Stimulated activated CD4-positive, alpha-beta T cell treated with anti-CD3 and anti-CD28 coated beads, Interleukin-15, amount 100 ng/mL, for 24 hours (primary cell): ENCODE results near the gene FIBCD1.
"Not testable (repeated sequence)": the region's sequence is repeated elsewhere in the genome, so short reads cannot be mapped to it uniquely, and the experiment has no call there.

Source experiments
- DNase-seq: peaks from one replicate; pipeline ENCODE4 v3.0.0-alpha.2; 2020

The FIBCD1 gene

GRCh38 chr9:130921300-130921988, 17.6 kb downstream of the FIBCD1 start:
- no peak for DNase-seq

GRCh38 chr9:130920762-130921299, 18.2 kb downstream of the FIBCD1 start:
- no peak for DNase-seq

- DNase-seq: no peak
Measured at GRCh38 chr9:130920233-130920632, 18.8 kb downstream of the FIBCD1 start.

GRCh38 chr9:130919559-130920145, 19.4 kb downstream of the FIBCD1 start:
- DNase-seq: no peak

- no peak for DNase-seq
Measured at GRCh38 chr9:130918826-130919558, 20.1 kb downstream of the FIBCD1 start.

GRCh38 chr9:130918101-130918825, 20.8 kb downstream of the FIBCD1 start:
- no peak for DNase-seq

- no peak for DNase-seq
Measured at GRCh38 chr9:130917168-130917960, 21.7 kb downstream of the FIBCD1 start.

- no peak for DNase-seq
Measured at GRCh38 chr9:130915096-130915447, 24.0 kb downstream of the FIBCD1 start.

- DNase-seq: no peak
Measured at GRCh38 chr9:130914417-130915095, 24.5 kb downstream of the FIBCD1 start.

GRCh38 chr9:130913599-130914416, 25.2 kb downstream of the FIBCD1 start:
- no peak for DNase-seq

GRCh38 chr9:130912932-130913598, 26.0 kb downstream of the FIBCD1 start:
- no peak for DNase-seq

GRCh38 chr9:130911254-130912049, 27.6 kb downstream of the FIBCD1 start:
- DNase-seq: no peak

- DNase-seq: not testable (repeated sequence)
Measured at GRCh38 chr9:130910670-130911069, 28.4 kb downstream of the FIBCD1 start.

- DNase-seq: not testable (repeated sequence)
Measured at GRCh38 chr9:130910041-130910440, 29.0 kb downstream of the FIBCD1 start.

GRCh38 chr9:130908878-130909355, 30.1 kb downstream of the FIBCD1 start:
- DNase-seq: no peak

- DNase-seq: no peak
Measured at GRCh38 chr9:130908146-130908877, 30.7 kb downstream of the FIBCD1 start.

- no peak for DNase-seq
Measured at GRCh38 chr9:130906735-130907416, 32.2 kb downstream of the FIBCD1 start.
